Cardiac septum (tissue), 1 donor: ENCODE measurements around the gene ZNF581. TPM values are rescaled to one million over a fixed set of nuclear protein-coding genes. Genes with fewer than 3 reads are reported as not detected.

Experiments
- DNase-seq: peaks from one replicate; pipeline ENCODE4 v3.0.0-alpha.2; 2020; ENCODE audit warnings: low spot score
- intact Hi-C: fragments of 100-400 bp; cut with DNase I; formaldehyde crosslinking; loops from one replicate; pipeline ENCODE4 v1.14.0; 2022
- long read RNA-seq: library from polyadenylated mRNA; unstranded; transcript quantifications from one replicate; pipeline ENCODE4 v2.0.0, GENCODE V29; 2021
- total RNA-seq: library from RNA; stranded (reverse); fragmentation: NEBNext Ultra II Directional; extraction: Animal tissue kit (Norgen Biotek cat#: 25700); gene quantifications from one replicate; pipeline ENCODE4 v1.2.1, GENCODE V29; 2021
- donor health status: DM: no; HTN: no; CAD: no.

Gene ZNF581
- 6.5 TPM for total RNA-seq
- long read RNA-seq, partial matches to known transcripts, result 0 of 6 reads
- long read RNA-seq, other reads (novel, unspliced or antisense), result 2 of 6 reads

GRCh38 chr19:55643003-55643886 lies at the start of gene ZNF581:
Gene ZNF581, plus strand, starts transcription at chr19:55643649. Its CDS starts 923 bp downstream, at chr19:55644572.
- intact Hi-C loops, result no loop called here

GRCh38 chr19:55594996-55595545 lies 48.4 kb upstream of the ZNF581 start:
- DNase-seq, result no peak
- intact Hi-C loops, result no loop called here

More at GRCh38 chr19:55643003-55643886, at the start of gene ZNF581:
- peak; percentile 85 for DNase-seq

GRCh38 chr19:55596304-55596703 lies 47.1 kb upstream of the ZNF581 start:
- intact Hi-C loops, result no loop called here
- no peak for DNase-seq

- intact Hi-C loops, result no loop called here
- DNase-seq, result no peak
Measured at GRCh38 chr19:55597501-55597921, 45.9 kb upstream of the ZNF581 start.

GRCh38 chr19:55598034-55598433 lies 45.4 kb upstream of the ZNF581 start:
- no peak for DNase-seq
- intact Hi-C loops, result loop anchor here (2.0 kb wide), 1 partner anchor 81 kb away; no protein-coding TSS in a partner anchor

- intact Hi-C loops, result loop anchor here (2.0 kb wide), 1 partner anchor 82 kb away; no protein-coding TSS in a partner anchor
- peak; percentile 96 for DNase-seq
Measured at GRCh38 chr19:55598719-55599467, 44.6 kb upstream of the ZNF581 start.

GRCh38 chr19:55599468-55599841 lies 44.0 kb upstream of the ZNF581 start, which contains the start of gene FIZ1:
Gene FIZ1, minus strand, starts transcription at chr19:55599517. Its CDS starts 1,652 bp downstream, at chr19:55597865.
- intact Hi-C loops, result loop anchor here (2.0 kb wide), 1 partner anchor 83 kb away; no protein-coding TSS in a partner anchor
- peak; percentile 99 for DNase-seq

GRCh38 chr19:55599842-55600661 lies 43.4 kb upstream of the ZNF581 start, which contains the start of gene ZNF524:
Gene ZNF524, plus strand, starts transcription at chr19:55600288. Its CDS starts 1,825 bp downstream, at chr19:55602113.
- intact Hi-C loops, result loop anchor here (2.0 kb wide), 2 partner anchors 83 to 123 kb away; partner anchors contain the start of gene ZNF628

GRCh38 chr19:55600662-55601028 lies 42.8 kb upstream of the ZNF581 start:
- intact Hi-C loops, result loop anchor here (2.0 kb wide), 1 partner anchor 124 kb away; the partner anchor contains the start of gene ZNF628
- DNase-seq, result no peak

More at GRCh38 chr19:55599842-55600661, 43.4 kb upstream of the ZNF581 start, which contains the start of gene ZNF524:
- DNase-seq, result peak; percentile 95

- DNase-seq, result no peak
- intact Hi-C loops, result loop anchor here (2.0 kb wide), 1 partner anchor 124 kb away; the partner anchor contains the start of gene ZNF628
Measured at GRCh38 chr19:55601084-55601483, 42.4 kb upstream of the ZNF581 start.

GRCh38 chr19:55602104-55603001 lies 41.1 kb upstream of the ZNF581 start:
- intact Hi-C loops, result no loop called here
- DNase-seq, result no peak

- intact Hi-C loops, result no loop called here
- no peak for DNase-seq
Measured at GRCh38 chr19:55603115-55603514, 40.3 kb upstream of the ZNF581 start.

- no peak for DNase-seq
- intact Hi-C loops, result no loop called here
Measured at GRCh38 chr19:55603581-55604292, 39.7 kb upstream of the ZNF581 start.

GRCh38 chr19:55605207-55605636 lies 38.2 kb upstream of the ZNF581 start:
- DNase-seq, result peak; percentile 98
- intact Hi-C loops, result no loop called here

- intact Hi-C loops, result loop anchor here (1.0 kb wide), 1 partner anchor 89 kb away; no protein-coding TSS in a partner anchor
- no peak for DNase-seq
Measured at GRCh38 chr19:55605637-55606470, 37.6 kb upstream of the ZNF581 start, which contains the start of gene ZNF865. Gene ZNF865, plus strand, starts transcription at chr19:55605647. Its CDS starts 7,972 bp downstream, at chr19:55613619.

- intact Hi-C loops, result loop anchor here (1.0 kb wide), 1 partner anchor 89 kb away; no protein-coding TSS in a partner anchor
- DNase-seq, result no peak
Measured at GRCh38 chr19:55606471-55606787, 37.0 kb upstream of the ZNF581 start.
